GM23248 (cell line): ENCODE results near the gene FRMD3. TPM values are rescaled to one million over a fixed set of nuclear protein-coding genes. Genes with fewer than 3 reads are reported as not detected.

Experiments used
- DNase-seq: peaks from one replicate; pipeline ENCODE4 v3.0.0-alpha.2; 2015
- H2AFZ ChIP-seq: fragments of 200-600 bp; sonication (generic); 2 replicates; pipeline ENCODE4 v1.6.1; 2016; ENCODE audit warnings: antibody characterized with exemption
- H3F3A ChIP-seq: fragments of 200-600 bp; sonication (generic); 2 replicates; pipeline ENCODE4 v1.6.1; 2016; ENCODE audit warnings: mild to moderate bottlenecking, antibody characterized with exemption, mixed run types; ENCODE audit not compliant: insufficient read depth
- H3K27ac ChIP-seq: fragments of 200-600 bp; sonication (generic); 2 replicates; pipeline ENCODE4 v1.5.1; 2016; ENCODE audit warnings: mild to moderate bottlenecking
- H3K27me3 ChIP-seq: fragments of 200-600 bp; sonication (generic); replicated peaks from 2 replicates; pipeline ENCODE4 v1.6.1; 2016; ENCODE audit warnings: mild to moderate bottlenecking; ENCODE audit not compliant: insufficient read depth
- H3K36me3 ChIP-seq: fragments of 200-600 bp; sonication (generic); 2 replicates; pipeline ENCODE4 v1.6.1; 2016; ENCODE audit warnings: low read depth, mild to moderate bottlenecking
- H3K4me1 ChIP-seq: fragments of 200-600 bp; sonication (generic); 2 replicates; pipeline ENCODE4 v1.6.1; 2016; ENCODE audit warnings: mild to moderate bottlenecking; ENCODE audit not compliant: insufficient read depth
- H3K4me2 ChIP-seq: fragments of 200-600 bp; sonication (generic); one replicate; pipeline ENCODE4 v1.6.1; 2016; ENCODE audit warnings: mild to moderate bottlenecking; ENCODE audit not compliant: unreplicated experiment
- H3K4me3 ChIP-seq: fragments of 200-600 bp; sonication (generic); 2 replicates; pipeline ENCODE4 v1.5.1; 2016; ENCODE audit warnings: mild to moderate bottlenecking
- H3K79me2 ChIP-seq: fragments of 200-600 bp; sonication (generic); 2 replicates; pipeline ENCODE4 v1.6.1; 2016; ENCODE audit warnings: mild to moderate bottlenecking; ENCODE audit not compliant: insufficient read depth
- H3K9ac ChIP-seq: fragments of 200-600 bp; sonication (generic); 2 replicates; pipeline ENCODE4 v1.6.1; 2016; ENCODE audit warnings: mild to moderate bottlenecking
- H3K9me2 ChIP-seq: fragments of 200-600 bp; sonication (generic); 2 replicates; pipeline ENCODE4 v1.6.1; 2016; ENCODE audit warnings: mixed run types, mild to moderate bottlenecking, moderate library complexity; ENCODE audit not compliant: insufficient read depth
- H3K9me3 ChIP-seq: fragments of 200-600 bp; sonication (generic); one replicate; pipeline ENCODE4 v1.6.1; 2017; ENCODE audit warnings: low read depth
- H4K20me1 ChIP-seq: fragments of 200-600 bp; sonication (generic); 2 replicates; pipeline ENCODE4 v1.6.0; 2016; ENCODE audit not compliant: insufficient read depth
- EZH2 ChIP-seq: fragments of 200-600 bp; sonication (generic); IDR thresholded peaks from 2 replicates; pipeline ENCODE4 v1.6.1; 2018; ENCODE audit warnings: antibody characterized with exemption, mild to moderate bottlenecking; ENCODE audit not compliant: insufficient read depth, poor library complexity, severe bottlenecking
- EZH2phosphoT487 ChIP-seq: fragments of 200-600 bp; sonication (generic); IDR thresholded peaks from 2 replicates; pipeline ENCODE4 v1.6.1; 2018; ENCODE audit warnings: antibody characterized with exemption, moderate library complexity, mild to moderate bottlenecking, low read depth; ENCODE audit not compliant: insufficient read depth
- WGBS, 2 experiments: methylation state at CpG; one replicate each; pipeline ENCODE4 v1.1.6; 2015 to 2017; ENCODE audit warnings: low lambda C conversion rate in 2 of 2, low coverage in 1 of 2; ENCODE audit errors: missing lambda C conversion rate in 2 of 2; 5-methylcytosine and 5-hydroxymethylcytosine counted together
- in situ Hi-C: fragments of 300-500 bp; cut with MboI; formaldehyde crosslinking; loops from 2 replicates; pipeline ENCODE4 v1.15.0; 2020
- polyA plus RNA-seq: library from polyadenylated mRNA; unstranded; fragments of >200 nt; fragmentation: Nextera tagmentation; extraction: Ambion mirVana; gene quantifications from 2 replicates; pipeline ENCODE4 v1.2.1, GENCODE V29; 2016
- total RNA-seq: library from RNA; depleted of rRNA; stranded (reverse); fragments of >200 nt; shearing (Covaris generic); gene quantifications from 2 replicates; pipeline ENCODE4 v1.2.3, GENCODE V29; 2014

FRMD3 gene
- total and polyA plus RNA-seq, 2 experiments from 2014 or later: 0.32 to 0.66 TPM

GRCh38 chr9:83343366-83343999 is 194.7 kb downstream of the FRMD3 start:
- Histone ChIP-seq H3K27me3 (no peaks in the 10 kb centered on the region), H3K4me3 (no peak overlapping the region), H3K79me2 (no peaks in the 10 kb centered on the region), H3K9me3 (no peaks in the 10 kb centered on the region), H3K27ac (no peak overlapping the region), H2AFZ (no peak overlapping the region), H3K4me2 (no peak overlapping the region), H3K36me3 (no peaks in the 10 kb centered on the region), H3F3A (no peaks in the 10 kb centered on the region), H3K4me1 (0 out of 2 replicates have a peak, but pooled peaks cover 3% of the 10 kb centered on the region), H3K9me2 (no peaks in the 10 kb centered on the region), H3K9ac (no peak overlapping the region), H4K20me1 (no peaks in the 10 kb centered on the region)
- in situ Hi-C loops: no loop called here
- TF ChIP-seq EZH2phosphoT487 (no peak), EZH2 (no peak)
- WGBS, 2 experiments: 80 to 81% methylated on average over 10 of the region's 10 CpGs
- no peak for DNase-seq

DNA sequence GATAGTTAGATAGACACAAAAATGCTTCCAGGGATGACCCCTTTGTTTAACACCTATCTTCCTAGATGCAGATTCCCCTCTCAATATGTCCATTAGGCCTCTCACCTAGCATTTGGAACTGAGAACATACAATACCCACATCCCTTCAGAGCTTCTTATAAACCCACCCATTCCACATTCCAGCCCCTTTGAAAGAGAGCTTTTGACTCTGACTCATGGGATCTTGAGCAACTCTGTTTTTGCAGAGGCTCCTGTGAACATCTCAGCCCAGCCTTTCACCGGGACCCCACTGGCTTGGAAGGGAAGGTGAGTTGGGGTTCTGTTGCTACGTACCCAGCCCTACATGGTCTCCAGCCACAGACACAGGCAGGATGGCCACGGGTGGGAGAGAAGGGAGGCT is 195.5 kb downstream of the FRMD3 start:
- Histone ChIP-seq H3K9ac (no peak overlapping the region), H3K9me3 (no peaks in the 10 kb centered on the region), H3K27me3 (no peaks in the 10 kb centered on the region), H2AFZ (no peak overlapping the region), H3K27ac (no peak overlapping the region), H3K9me2 (no peaks in the 10 kb centered on the region), H3F3A (no peaks in the 10 kb centered on the region), H3K36me3 (no peaks in the 10 kb centered on the region), H3K4me3 (no peak overlapping the region), H3K4me1 (0 out of 2 replicates have a peak, but pooled peaks cover 3% of the 10 kb centered on the region), H3K79me2 (no peaks in the 10 kb centered on the region), H4K20me1 (no peaks in the 10 kb centered on the region), H3K4me2 (no peak overlapping the region)
- in situ Hi-C loops: no loop called here
- peak; percentile 22 for DNase-seq
- TF ChIP-seq EZH2phosphoT487 (no peak), EZH2 (no peak)
- WGBS, 2 experiments: 82 to 85% methylated on average over 3 of the region's 3 CpGs

DNA sequence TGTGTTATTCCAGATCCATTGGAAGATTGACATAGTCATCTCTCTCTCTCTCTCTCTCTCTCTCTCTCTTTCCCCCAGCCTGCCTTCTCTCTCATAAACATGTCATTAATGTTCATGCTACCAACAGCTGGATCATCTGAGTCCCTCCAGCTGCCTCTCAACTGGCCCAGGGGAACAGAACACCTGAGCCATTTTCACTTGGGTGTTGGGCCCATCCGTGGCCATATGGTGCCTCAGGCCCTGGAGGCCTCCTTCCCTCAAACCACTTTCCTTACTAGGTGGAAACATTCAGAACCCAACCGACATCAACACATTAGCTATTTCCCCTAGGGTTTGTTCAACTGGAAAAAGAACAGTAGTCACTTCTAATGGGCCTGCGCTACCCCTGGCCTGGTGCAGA is 196.2 kb downstream of the FRMD3 start:
- 0 out of 2 replicates have a peak, but pooled peaks cover 3% of the 10 kb centered on the region for H3K4me1 ChIP-seq
- TF ChIP-seq EZH2: no peak
- no peak for TF ChIP-seq EZH2phosphoT487
- no peak overlapping the region for H3K27ac ChIP-seq
- H2AFZ ChIP-seq: no peak overlapping the region
- H3K36me3 ChIP-seq: no peaks in the 10 kb centered on the region
- no peak overlapping the region for H3K4me2 ChIP-seq
- no peaks in the 10 kb centered on the region for H3K27me3 ChIP-seq
- no peak for DNase-seq
- no peaks in the 10 kb centered on the region for H4K20me1 ChIP-seq
- H3K4me3 ChIP-seq: no peak overlapping the region
- WGBS, 2 experiments: 82 to 86% methylated on average over 3 of the region's 3 CpGs
- in situ Hi-C loops: no loop called here
- H3K79me2 ChIP-seq: no peaks in the 10 kb centered on the region
- H3K9me2 ChIP-seq: no peaks in the 10 kb centered on the region
- H3K9me3 ChIP-seq: no peaks in the 10 kb centered on the region
- no peaks in the 10 kb centered on the region for H3F3A ChIP-seq
- no peak overlapping the region for H3K9ac ChIP-seq

DNA sequence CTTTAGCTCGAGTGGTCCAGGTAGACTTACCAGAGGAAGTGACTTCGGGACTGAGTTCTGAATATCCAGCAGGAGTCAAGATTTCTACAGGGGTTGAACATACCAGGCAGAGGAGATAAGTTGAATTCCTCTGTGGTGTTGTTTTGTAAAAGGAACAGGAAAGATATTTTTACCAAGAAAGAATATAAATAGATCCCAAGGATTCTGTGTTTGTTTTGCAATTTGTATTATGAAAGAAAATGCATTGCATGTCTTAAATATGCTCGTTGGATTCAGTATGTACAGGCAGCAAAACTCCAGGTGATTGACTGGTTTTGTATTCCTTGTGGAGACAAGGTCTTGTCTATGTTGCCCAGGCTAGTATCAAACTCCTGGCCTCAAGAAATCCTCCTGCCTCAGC is 197.8 kb downstream of the FRMD3 start:
- Histone ChIP-seq H2AFZ (no peak overlapping the region), H3K36me3 (no peaks in the 10 kb centered on the region), H4K20me1 (no peaks in the 10 kb centered on the region), H3F3A (no peaks in the 10 kb centered on the region), H3K4me3 (no peak overlapping the region), H3K9me3 (no peaks in the 10 kb centered on the region), H3K27me3 (no peaks in the 10 kb centered on the region), H3K79me2 (no peaks in the 10 kb centered on the region), H3K9me2 (no peaks in the 10 kb centered on the region), H3K27ac (no peak overlapping the region), H3K4me1 (0 out of 2 replicates have a peak, but pooled peaks cover 3% of the 10 kb centered on the region), H3K9ac (no peak overlapping the region), H3K4me2 (no peak overlapping the region)
- no peak for DNase-seq
- WGBS, 2 experiments: 74 to 78% methylated on average over 3 of the region's 3 CpGs
- in situ Hi-C loops: no loop called here
- TF ChIP-seq EZH2phosphoT487 (no peak), EZH2 (no peak)
